A204.1 (cell line): ENCODE results near the gene TPH2.

ENCODE experiments used
- FAIRE-seq: peaks from 2 replicates; lab custom pipeline; 2012; peaks lifted over from hg19 to GRCh38; lab: Jason Lieb, UNC

The TPH2 gene

GRCh38 chr12:72033991-72034390 lies 95.3 kb downstream of the TPH2 start:
- FAIRE-seq: no peak

GRCh38 chr12:72035625-72036024 lies 97.0 kb downstream of the TPH2 start:
- FAIRE-seq: no peak

GRCh38 chr12:72036393-72036792 lies 97.7 kb downstream of the TPH2 start:
- FAIRE-seq: no peak

GRCh38 chr12:72037006-72037795 lies 98.6 kb downstream of the TPH2 start:
- no peak for FAIRE-seq

DNA sequence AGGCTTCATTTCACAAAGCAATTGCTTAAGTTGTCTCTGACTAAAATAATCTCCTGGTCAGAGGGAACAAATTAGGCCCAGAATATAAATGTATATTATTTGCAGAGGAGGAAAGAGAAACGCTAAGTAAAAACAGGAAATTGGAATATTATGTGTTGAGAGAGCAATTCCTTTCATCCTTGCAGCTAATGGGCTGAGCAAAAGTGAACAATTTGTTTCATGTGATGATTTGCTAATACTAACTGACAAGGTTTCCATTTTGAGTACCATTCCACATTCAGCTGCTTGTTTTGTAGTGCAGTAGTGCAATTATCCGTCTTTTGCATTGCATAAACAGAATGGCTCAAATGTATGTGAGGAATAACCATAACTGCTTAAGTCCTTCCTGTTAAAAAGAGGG lies 103.2 kb downstream of the TPH2 start:
- no peak for FAIRE-seq

GRCh38 chr12:72053604-72054003 lies 115.0 kb downstream of the TPH2 start:
- FAIRE-seq: no peak

DNA sequence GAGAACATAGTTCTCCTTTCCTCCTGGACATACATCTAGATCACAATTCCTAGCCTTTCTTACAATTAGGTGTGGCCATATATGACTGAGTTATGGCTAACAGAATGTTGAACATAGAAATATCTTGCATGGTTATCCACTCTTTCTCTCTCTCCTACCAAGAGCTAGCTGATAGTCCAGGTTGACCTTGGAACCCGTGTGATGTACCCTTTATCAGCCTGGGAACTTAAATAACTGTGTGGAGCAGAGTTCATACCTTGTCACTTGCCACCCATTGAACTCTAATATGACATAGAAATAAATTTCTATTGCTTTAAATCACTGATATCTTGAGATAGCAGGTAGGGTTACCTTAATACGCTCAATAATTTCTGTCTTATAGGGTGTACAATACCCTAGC lies 115.9 kb downstream of the TPH2 start:
- no peak for FAIRE-seq

DNA sequence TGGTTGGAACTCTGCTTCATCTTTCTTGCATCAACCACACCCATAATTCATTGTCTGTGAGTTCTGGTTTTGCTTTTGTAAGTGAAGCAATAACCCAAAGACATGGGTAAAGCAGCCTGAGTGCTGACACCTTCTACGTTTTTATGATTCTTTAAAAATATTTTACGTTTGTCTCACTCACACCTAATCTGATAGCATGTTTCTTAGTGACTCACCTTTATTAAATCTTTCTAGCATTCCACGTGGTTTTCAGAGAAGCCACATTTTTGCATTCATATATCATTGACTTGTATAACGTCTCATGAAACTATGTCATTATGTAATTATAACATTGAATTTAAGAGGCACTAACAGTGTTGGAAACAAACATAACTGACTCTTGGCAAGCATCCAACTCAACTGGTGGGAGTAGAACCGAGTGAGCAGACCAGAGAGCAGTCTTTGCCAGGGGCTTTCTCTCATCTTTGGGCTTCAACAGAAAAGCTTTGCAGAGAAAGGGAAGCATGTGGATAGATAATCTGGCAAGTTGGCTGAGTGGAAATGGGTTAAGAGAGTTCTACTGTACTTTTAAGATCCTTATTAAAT lies 118.8 kb downstream of the TPH2 start:
- FAIRE-seq: no peak

GRCh38 chr12:72063073-72063472 lies 124.4 kb downstream of the TPH2 start:
- FAIRE-seq: no peak

DNA sequence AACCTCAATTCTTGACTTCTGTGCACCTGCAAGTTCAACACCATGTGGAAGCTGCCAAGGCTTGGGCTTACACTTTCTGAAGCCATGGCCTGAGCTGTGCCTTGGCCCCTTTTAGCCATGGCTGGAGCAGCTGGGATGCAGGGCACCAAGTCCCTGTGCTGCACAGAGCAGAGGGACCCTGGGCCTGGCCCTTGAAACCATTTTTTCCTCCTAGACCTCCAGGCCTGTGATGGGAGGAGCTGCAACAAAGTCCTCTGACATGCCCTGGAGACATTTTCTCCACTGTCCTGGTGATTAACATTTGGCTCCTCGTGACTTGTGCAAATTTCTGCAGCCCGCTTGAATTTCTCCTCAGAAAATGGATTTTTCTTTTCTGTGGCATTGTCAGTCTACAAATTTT lies 132.4 kb downstream of the TPH2 start:
- FAIRE-seq: no peak

GRCh38 chr12:72072592-72073212 lies 134.1 kb downstream of the TPH2 start:
- no peak for FAIRE-seq

GRCh38 chr12:72074065-72074464 lies 135.4 kb downstream of the TPH2 start:
- no peak for FAIRE-seq

DNA sequence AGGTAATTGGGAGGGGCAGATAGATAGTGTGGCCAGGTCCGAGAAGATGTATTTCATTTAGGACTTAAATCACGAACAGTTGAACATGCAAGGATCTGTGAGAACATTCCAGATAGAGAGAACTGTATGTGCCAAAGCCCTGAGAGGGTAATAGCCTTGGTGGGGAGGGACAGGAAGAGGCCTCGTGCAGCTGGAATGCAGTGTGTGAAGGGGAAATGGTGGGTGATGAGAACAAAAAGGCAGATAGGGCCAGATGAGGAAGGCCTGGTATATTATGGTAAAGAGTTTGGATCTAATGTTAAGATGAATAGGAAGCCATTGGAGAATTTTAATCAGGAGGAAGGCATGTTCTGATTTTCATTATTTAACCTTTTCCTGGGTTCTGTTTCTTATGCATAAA lies 136.3 kb downstream of the TPH2 start:
- no peak for FAIRE-seq

GRCh38 chr12:72075401-72075800 lies 136.8 kb downstream of the TPH2 start:
- FAIRE-seq: no peak

DNA sequence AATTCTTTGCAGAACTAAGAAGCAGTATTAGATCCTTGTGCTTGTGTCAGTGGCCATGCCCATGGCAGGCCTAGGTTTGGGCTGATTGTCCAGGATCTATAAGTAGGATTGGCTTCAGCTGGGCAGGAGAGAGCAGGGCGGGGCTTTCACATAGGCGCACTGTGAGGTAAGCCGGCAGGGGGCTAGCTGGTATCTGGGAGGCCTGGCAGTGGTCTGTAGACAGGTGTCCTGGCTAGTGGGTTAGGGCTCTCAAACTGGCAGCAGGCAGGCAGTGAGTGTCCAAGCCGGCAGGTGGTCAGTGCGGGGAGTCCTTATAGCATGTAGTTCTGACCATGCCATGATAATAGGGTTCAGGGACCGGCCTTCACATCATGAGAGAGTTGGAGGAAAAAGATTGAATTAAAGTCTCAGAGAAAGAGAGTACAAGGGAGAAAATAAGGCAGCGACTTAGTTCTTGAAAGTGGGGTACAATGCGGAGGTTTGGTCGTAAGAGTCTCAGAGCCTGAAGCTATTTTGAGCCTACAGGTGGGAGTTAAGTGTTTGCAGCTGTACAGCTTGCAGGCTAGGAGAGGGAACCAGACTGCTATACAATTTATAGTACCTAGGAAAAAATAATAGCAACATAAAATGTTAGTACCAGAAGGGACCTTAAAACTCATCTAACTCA lies 137.4 kb downstream of the TPH2 start:
- no peak for FAIRE-seq

DNA sequence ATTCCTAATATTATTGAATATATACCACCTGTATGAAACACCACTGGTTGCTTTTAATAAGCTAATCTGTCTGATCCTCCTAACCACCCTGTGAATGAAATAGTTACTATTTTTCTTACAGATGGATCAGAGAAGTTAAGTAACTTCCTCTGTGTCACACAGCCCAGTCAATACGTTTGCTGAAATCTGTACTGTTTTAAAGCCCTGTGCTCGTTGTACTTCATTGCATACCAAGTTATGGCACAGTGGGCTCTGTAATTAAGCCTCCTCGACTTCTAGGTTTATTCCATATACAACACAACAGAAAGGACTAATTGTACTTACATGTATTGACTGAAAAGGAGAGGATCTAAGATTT lies 137.9 kb downstream of the TPH2 start:
- FAIRE-seq: no peak

DNA sequence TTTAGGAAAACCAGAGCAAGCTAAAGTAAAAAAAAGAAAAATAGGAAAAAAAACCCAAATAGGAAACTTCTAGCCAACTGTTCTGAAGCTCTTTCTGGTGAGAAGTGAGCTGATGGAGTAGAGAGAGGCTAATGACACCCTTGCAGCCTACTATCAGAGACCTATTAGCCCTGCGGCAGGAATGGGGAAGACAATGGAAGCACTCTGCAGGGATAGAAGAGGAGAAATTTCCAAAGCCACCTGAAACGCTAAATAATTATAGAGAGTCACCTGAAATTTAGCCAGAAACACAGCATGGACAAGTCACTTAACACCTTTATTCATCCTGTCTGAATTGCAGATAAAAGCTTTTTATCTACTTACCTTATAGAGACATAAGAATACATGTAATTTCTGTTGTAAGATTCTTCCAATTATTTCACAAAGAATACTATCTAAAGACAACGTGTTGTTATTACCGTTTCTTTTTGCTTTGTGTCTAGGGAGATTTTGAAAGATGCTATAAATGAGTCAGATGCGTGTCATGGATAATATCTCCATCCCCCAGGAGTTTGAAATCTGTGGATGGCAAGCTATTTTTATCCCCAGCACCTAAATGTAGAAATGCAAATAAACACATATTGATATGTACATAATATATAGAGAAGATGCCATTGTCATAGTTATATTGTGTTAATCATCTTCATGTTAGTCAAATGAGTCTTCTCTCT lies 138.6 kb downstream of the TPH2 start:
- no peak for FAIRE-seq

DNA sequence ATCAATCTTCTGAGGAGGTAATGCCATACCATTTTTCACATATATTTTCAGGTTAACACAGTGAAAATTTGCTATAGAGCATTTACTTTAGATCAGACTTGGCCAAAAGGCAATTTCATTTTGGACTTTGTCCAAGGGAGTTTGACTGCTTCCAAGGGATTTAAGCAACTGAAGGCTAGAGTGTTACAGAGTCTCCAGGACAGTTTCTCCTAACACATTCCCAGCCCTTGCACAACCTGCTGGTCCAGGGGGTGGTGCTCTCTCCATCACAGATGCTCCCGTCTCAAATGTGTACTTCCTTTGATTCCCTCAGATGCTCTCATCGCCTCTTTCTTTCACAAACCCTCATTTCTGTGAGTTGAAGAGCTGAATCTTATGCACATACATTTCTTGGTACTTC lies 143.1 kb downstream of the TPH2 start:
- no peak for FAIRE-seq
